HepG2 (cell line): Measurements from ENCODE around the gene ZNF154. TPM values are rescaled to one million over a fixed set of nuclear protein-coding genes. Genes with fewer than 3 reads are reported as not detected.

Experiments used
- ATAC-seq: fragments of 200-7000 bp; cut with Tn5 transposase; 3 replicates; pipeline ENCODE4 v1.9.1; 2020; ENCODE audit warnings: mild to moderate bottlenecking, moderate library complexity
- BruUV-seq: library from RNA; stranded (reverse); fragments of 400-500 nt; replicated peaks from 2 replicates; lab custom pipeline; 2021; lab: Mats Ljungman, UMichigan
- CTCF ChIA-PET: fragments of 300-600 bp; formaldehyde crosslinking; extraction: SDS; loops from one replicate; lab custom pipeline; 2021; ENCODE audit warnings: low total read pairs, inconsistent platforms, low intra/inter-chr PET ratio; lab: Yijun Ruan, JAX
- POLR2A ChIA-PET: fragments of 350-600 bp; sonication (Branson Sonifier 250); formaldehyde crosslinking; loops from one replicate; lab custom pipeline; 2020; ENCODE audit warnings: antibody characterized with exemption, inconsistent platforms; lab: Yijun Ruan, JAX
- DNase-seq: peaks from one replicate; pipeline ENCODE4 v3.0.0-alpha.2; 2015; ENCODE audit warnings: low spot score
- FAIRE-seq: peaks from 3 replicates; lab custom pipeline; 2011; peaks lifted over from hg19 to GRCh38; lab: Jason Lieb, UNC
- H2AFZ ChIP-seq: one replicate; pipeline ENCODE4 v1.6.1; 2011; ENCODE audit warnings: low read length, inconsistent platforms
- H3K27ac ChIP-seq: fragments of 300-600 bp; 3 replicates; pipeline ENCODE4 v1.8.0; 2011; ENCODE audit warnings: mixed run types, mild to moderate bottlenecking, mixed read lengths, low read length, inconsistent platforms; ENCODE audit not compliant: insufficient read depth; ENCODE audit errors: extremely low read length
- H3K27me3 ChIP-seq, 2 experiments: fragments of 200-600 bp in 1 of 2; 2 replicates in 1 of 2; 3 replicates in 1 of 2; pipeline versions ENCODE4 v1.6.0 to v1.8.0; 2011; ENCODE audit warnings: low read length in 2 of 2, mild to moderate bottlenecking in 2 of 2, moderate library complexity in 2 of 2, inconsistent platforms in 1 of 2; ENCODE audit not compliant: insufficient read depth in 2 of 2, control insufficient read depth in 1 of 2
- H3K36me3 ChIP-seq, 2 experiments: fragments of 200-600 bp in 1 of 2; replicated peaks in 1 of 2; 2 replicates in 1 of 2; 3 replicates in 1 of 2; pipeline versions ENCODE4 v1.5.1 to v1.8.0; 2011; ENCODE audit warnings: low read length in 2 of 2, inconsistent platforms in 1 of 2; ENCODE audit not compliant: insufficient read depth in 2 of 2, control insufficient read depth in 1 of 2
- H3K4me1 ChIP-seq: 2 replicates; pipeline ENCODE4 v1.5.1; 2012; ENCODE audit warnings: low read length, inconsistent platforms; ENCODE audit not compliant: insufficient read depth
- H3K4me2 ChIP-seq: 2 replicates; pipeline ENCODE4 v1.6.0; 2011; ENCODE audit warnings: low read depth, low read length, inconsistent platforms
- H3K4me3 ChIP-seq, 3 experiments: fragments of 200-600 bp in 1 of 3; sonication (generic), shearing (Covaris generic) in 1 of 3; replicated peaks in 1 of 3; 2 replicates each; pipeline ENCODE4 v1.5.1; 2011 to 2016; ENCODE audit warnings: low read length in 3 of 3, inconsistent platforms in 2 of 3, low read depth in 2 of 3, mild to moderate bottlenecking in 2 of 3, control low read depth in 1 of 3, mixed read lengths in 1 of 3; ENCODE audit not compliant: insufficient read depth in 1 of 3
- H3K79me2 ChIP-seq: one replicate; pipeline ENCODE4 v1.6.1; 2011; ENCODE audit warnings: low read length, inconsistent platforms; ENCODE audit not compliant: insufficient read depth
- H3K9ac ChIP-seq: 2 replicates; pipeline ENCODE4 v1.6.0; 2011; ENCODE audit warnings: mild to moderate bottlenecking, low read depth, low read length, inconsistent platforms; ENCODE audit not compliant: insufficient read depth
- H3K9me3 ChIP-seq: 2 replicates; pipeline ENCODE4 v1.5.1; 2012; ENCODE audit warnings: mild to moderate bottlenecking, low read length
- H4K20me1 ChIP-seq: 2 replicates; pipeline ENCODE4 v1.6.0; 2011; ENCODE audit warnings: inconsistent platforms, mild to moderate bottlenecking, low read length, moderate library complexity; ENCODE audit not compliant: insufficient read depth
- AGO1 ChIP-seq: fragments of 200-400 bp; formaldehyde crosslinking; IDR thresholded peaks from 2 replicates; pipeline ENCODE4 v1.6.1; 2017; ENCODE audit warnings: mild to moderate bottlenecking, low read depth, low read length, moderate library complexity; ENCODE audit not compliant: poor library complexity, severe bottlenecking
- EEA1 ChIP-seq: sonication (generic); formaldehyde crosslinking; IDR thresholded peaks from 2 replicates; pipeline ENCODE4 v1.5.1; 2020; ENCODE audit warnings: mild to moderate bottlenecking, missing genetic modification reagents, borderline replicate concordance
- ESRRA ChIP-seq: sonication (generic); formaldehyde crosslinking; IDR thresholded peaks from 2 replicates; pipeline ENCODE4 v1.5.1; 2020; ENCODE audit warnings: mild to moderate bottlenecking, low read depth, missing genetic modification reagents
- GTF3A ChIP-seq: sonication (generic); formaldehyde crosslinking; conservative IDR thresholded peaks from 2 replicates; pipeline ENCODE4 v1.4.0; 2020; ENCODE audit warnings: mild to moderate bottlenecking, missing genetic modification reagents
- NRL ChIP-seq: sonication (generic); formaldehyde crosslinking; IDR thresholded peaks from 2 replicates; pipeline ENCODE4 v1.5.0; 2020; ENCODE audit warnings: missing genetic modification reagents, mild to moderate bottlenecking, moderate library complexity, borderline replicate concordance
- SKI ChIP-seq: fragments of 450-650 bp; IDR thresholded peaks from one replicate; pipeline ENCODE4 v1.6.1; 2018; ENCODE audit warnings: mild to moderate bottlenecking; ENCODE audit not compliant: partially characterized antibody
- SMC3 ChIP-seq: IDR thresholded peaks from 2 replicates; pipeline ENCODE4 v1.6.1; 2011; ENCODE audit warnings: low read length, improper control_type of control experiment
- SOX5 ChIP-seq: IDR thresholded peaks from 2 replicates; pipeline ENCODE4 v1.6.1; 2016; ENCODE audit warnings: borderline replicate concordance
- ZNF501 ChIP-seq: sonication (generic); formaldehyde crosslinking; IDR thresholded peaks from 2 replicates; pipeline ENCODE4 v1.5.1; 2020; ENCODE audit warnings: mild to moderate bottlenecking, moderate library complexity, missing genetic modification reagents
- ZNF747 ChIP-seq: sonication (generic); formaldehyde crosslinking; IDR thresholded peaks from 2 replicates; pipeline ENCODE4 v1.8.1; 2023; ENCODE audit warnings: missing genetic modification reagents, mild to moderate bottlenecking, borderline replicate concordance
- ZNF790 ChIP-seq: sonication (generic); formaldehyde crosslinking; IDR thresholded peaks from 2 replicates; pipeline ENCODE4 v1.8.0; 2022; ENCODE audit warnings: missing genetic modification reagents, mild to moderate bottlenecking, borderline replicate concordance
- WGBS: methylation state at CpG from one replicate; pipeline ENCODE4 v1.1.6; 2017; ENCODE audit warnings: low lambda C conversion rate; 5-methylcytosine and 5-hydroxymethylcytosine counted together
- in situ Hi-C: cut with HindIII; loops from 2 replicates; pipeline ENCODE4 v1.10.0; 2017; ENCODE audit warnings: low pct_unique_long_range_greater_than_20kb; ENCODE audit not compliant: extremely low pct_ligation_motif_present
- intact Hi-C: fragments of 100-400 bp; cut with micrococcal nuclease; formaldehyde crosslinking; loops from one replicate; pipeline ENCODE4 v1.10.0; 2022; ENCODE audit not compliant: unreplicated experiment
- polyA plus RNA-seq, 8 experiments: library from polyadenylated mRNA; depleted of rRNA in 3 of 8; stranded (reverse) in 7 of 8; unstranded in 1 of 8; fragments of >200 nt; fragmentation: Illumina TruSeq in 4 of 8; extraction: Trizol in 4 of 8; gene quantifications; 2 replicates each; pipeline versions ENCODE4 v1.2.1 to v1.2.3, GENCODE V29; 2011 to 2016; ENCODE audit warnings: low read depth in 4 of 8, missing spikeins in 1 of 8, mixed read lengths in 1 of 8; ENCODE audit not compliant: insufficient read depth in 1 of 8
- total RNA-seq, 5 experiments: library from RNA; depleted of rRNA; stranded (reverse); fragments of >200 nt; fragmentation: Illumina TruSeq; extraction: Trizol; gene quantifications; 2 replicates each; pipeline ENCODE4 v1.2.3, GENCODE V29; 2016; ENCODE audit warnings: low read depth in 1 of 5
- TF ChIP-seq, protein P1 (sequence below): sonication (generic); formaldehyde crosslinking; IDR thresholded peaks from 2 replicates; pipeline ENCODE4 v1.5.0; 2020; ENCODE audit warnings: missing genetic modification reagents, mild to moderate bottlenecking, borderline replicate concordance
- TF ChIP-seq, protein P2 (sequence below): sonication (generic); formaldehyde crosslinking; IDR thresholded peaks from 2 replicates; pipeline ENCODE4 v1.4.0; 2020; ENCODE audit warnings: missing genetic modification reagents
- TF ChIP-seq, protein P3 (sequence below): sonication (generic); formaldehyde crosslinking; IDR thresholded peaks from 2 replicates; pipeline ENCODE4 v1.9.0; 2021; ENCODE audit warnings: missing genetic modification reagents, borderline replicate concordance

The ZNF154 gene
- total and polyA plus RNA-seq, 2 of the 13 experiments (the other 11 are each of a cell fraction or from before 2014, with no cell fraction given): not detected

DNA sequence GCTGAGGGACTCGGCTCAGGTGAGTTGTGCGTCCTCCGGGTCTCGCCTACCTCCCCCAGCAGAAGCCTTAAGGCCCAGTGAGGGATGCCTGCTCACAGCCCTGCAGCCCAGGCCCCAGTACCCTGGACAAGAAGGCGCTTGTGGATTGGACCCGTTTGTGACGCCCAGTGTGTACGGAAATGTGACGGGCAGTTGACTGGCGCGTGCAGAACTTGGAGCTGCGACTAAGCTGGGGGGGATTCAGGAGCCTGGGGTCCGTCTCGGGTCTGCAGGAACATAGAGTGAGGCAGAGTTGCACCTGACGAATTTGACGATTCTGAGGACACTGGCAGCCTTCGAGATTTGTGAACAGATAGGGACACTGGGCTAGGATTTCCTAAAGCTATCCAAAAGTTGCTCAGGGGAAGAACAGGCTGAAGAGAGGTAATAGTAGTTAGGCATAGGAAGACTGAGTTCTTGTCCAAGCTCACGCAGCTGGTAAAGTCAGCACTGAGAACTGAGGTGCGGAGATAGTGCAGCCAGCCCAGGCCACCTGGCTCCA, 26.7 kb downstream of the ZNF154 start (continued):
- TF ChIP-seq, protein P1, sequence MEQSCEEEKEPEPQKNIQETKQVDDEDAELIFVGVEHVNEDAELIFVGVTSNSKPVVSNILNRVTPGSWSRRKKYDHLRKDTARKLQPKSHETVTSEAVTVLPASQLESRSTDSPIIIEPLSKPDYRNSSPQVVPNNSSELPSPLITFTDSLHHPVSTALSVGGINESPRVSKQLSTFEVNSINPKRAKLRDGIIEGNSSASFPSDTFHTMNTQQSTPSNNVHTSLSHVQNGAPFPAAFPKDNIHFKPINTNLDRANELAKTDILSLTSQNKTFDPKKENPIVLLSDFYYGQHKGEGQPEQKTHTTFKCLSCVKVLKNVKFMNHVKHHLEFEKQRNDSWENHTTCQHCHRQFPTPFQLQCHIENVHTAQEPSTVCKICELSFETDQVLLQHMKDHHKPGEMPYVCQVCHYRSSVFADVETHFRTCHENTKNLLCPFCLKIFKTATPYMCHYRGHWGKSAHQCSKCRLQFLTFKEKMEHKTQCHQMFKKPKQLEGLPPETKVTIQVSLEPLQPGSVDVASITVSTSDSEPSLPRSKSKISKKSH (CRISPR knock-in tag): 0 out of 2 replicates have a peak, but pooled peaks have one; percentile 46

DNA sequence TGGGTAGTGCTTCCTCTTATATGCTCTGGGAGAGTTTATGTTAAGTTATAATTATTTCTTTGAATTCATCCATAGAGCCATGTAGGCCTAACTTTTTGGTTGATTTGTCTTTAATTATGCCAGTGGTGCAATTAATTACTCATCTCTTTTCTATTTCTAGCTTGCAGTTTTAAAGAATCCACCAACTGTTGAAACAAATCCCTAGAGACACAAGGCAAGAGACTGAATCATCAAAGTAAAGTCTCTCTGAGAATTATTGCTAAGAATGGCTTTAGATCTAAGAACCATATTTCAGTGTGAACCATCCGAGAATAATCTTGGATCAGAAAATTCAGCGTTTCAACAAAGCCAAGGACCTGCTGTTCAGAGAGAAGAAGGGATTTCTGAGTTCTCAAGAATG, 33.1 kb downstream of the ZNF154 start:
- H3K4me1 ChIP-seq: no peaks in the 10 kb centered on the region
- 16% methylated on average over 2 of the region's 2 CpGs for WGBS
- TF ChIP-seq ZNF501 (CRISPR knock-in tag): no peak
- no peak for TF ChIP-seq ZNF790 (CRISPR knock-in tag)
- TF ChIP-seq GTF3A (CRISPR knock-in tag): no peak
- TF ChIP-seq SOX5 (CRISPR knock-in tag): no peak
- TF ChIP-seq ESRRA (CRISPR knock-in tag): no peak
- TF ChIP-seq SKI: no peak
- TF ChIP-seq, protein P2, sequence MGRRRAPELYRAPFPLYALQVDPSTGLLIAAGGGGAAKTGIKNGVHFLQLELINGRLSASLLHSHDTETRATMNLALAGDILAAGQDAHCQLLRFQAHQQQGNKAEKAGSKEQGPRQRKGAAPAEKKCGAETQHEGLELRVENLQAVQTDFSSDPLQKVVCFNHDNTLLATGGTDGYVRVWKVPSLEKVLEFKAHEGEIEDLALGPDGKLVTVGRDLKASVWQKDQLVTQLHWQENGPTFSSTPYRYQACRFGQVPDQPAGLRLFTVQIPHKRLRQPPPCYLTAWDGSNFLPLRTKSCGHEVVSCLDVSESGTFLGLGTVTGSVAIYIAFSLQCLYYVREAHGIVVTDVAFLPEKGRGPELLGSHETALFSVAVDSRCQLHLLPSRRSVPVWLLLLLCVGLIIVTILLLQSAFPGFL (CRISPR knock-in tag): no peak
- TF ChIP-seq EEA1 (CRISPR knock-in tag): no peak
- no peak for TF ChIP-seq NRL (CRISPR knock-in tag)
- no peak for TF ChIP-seq AGO1
- TF ChIP-seq, protein P3, sequence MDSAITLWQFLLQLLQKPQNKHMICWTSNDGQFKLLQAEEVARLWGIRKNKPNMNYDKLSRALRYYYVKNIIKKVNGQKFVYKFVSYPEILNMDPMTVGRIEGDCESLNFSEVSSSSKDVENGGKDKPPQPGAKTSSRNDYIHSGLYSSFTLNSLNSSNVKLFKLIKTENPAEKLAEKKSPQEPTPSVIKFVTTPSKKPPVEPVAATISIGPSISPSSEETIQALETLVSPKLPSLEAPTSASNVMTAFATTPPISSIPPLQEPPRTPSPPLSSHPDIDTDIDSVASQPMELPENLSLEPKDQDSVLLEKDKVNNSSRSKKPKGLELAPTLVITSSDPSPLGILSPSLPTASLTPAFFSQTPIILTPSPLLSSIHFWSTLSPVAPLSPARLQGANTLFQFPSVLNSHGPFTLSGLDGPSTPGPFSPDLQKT: no peak
- TF ChIP-seq ZNF747: no peak
- TF ChIP-seq SMC3: no peak
- intact Hi-C loops (no loop called here), in situ Hi-C loops (no loop called here)
- H3K4me2 ChIP-seq: no peak overlapping the region
- BruUV-seq: no TSS peak
- H3K9ac ChIP-seq: no peak overlapping the region
- H3K4me3 ChIP-seq: no peak overlapping the region
- ChIA-PET CTCF (no interaction called here), POLR2A (no interaction called here)
- H3K27ac ChIP-seq: no peak overlapping the region
- H3K9me3 ChIP-seq: no peaks in the 10 kb centered on the region
- H3K79me2 ChIP-seq: no peaks in the 10 kb centered on the region
- H3K27me3 ChIP-seq: no peaks in the 10 kb centered on the region
- no peaks in the 10 kb centered on the region for H3K36me3 ChIP-seq
- FAIRE-seq (no peak), ATAC-seq (no peak), DNase-seq (no peak)
- H4K20me1 ChIP-seq: no peaks in the 10 kb centered on the region
- H2AFZ ChIP-seq: no peak overlapping the region
